ENCODE measurements around the gene PRKN. TPM values are rescaled to one million over a fixed set of nuclear protein-coding genes. Genes with fewer than 3 reads are reported as not detected.

Gene PRKN
- total RNA-seq, 1 donor from 2014 or later: 7.0 TPM

GRCh38 chr6:162085561-162085960, 642.0 kb downstream of the PRKN start:
- peaks cover 14% of the 10 kb centered on the region for H3K36me3 Mint-ChIP-seq (ENCODE audit: unreplicated experiment)
- no peaks in the 10 kb centered on the region for H3K27me3 Mint-ChIP-seq (ENCODE audit: unreplicated experiment)
- no peak overlapping the region for H3K27ac Mint-ChIP-seq (ENCODE audit: unreplicated experiment)
- no peak for DNase-seq
- no peaks in the 10 kb centered on the region for H3K9me3 Mint-ChIP-seq (ENCODE audit: unreplicated experiment)
- H3K4me1 Mint-ChIP-seq (ENCODE audit: low read depth, unreplicated experiment): no peaks in the 10 kb centered on the region
- no peak overlapping the region for H3K4me3 Mint-ChIP-seq (ENCODE audit: unreplicated experiment)
- no peak for TF ChIP-seq CTCF (IDR thresholded peaks at IDR 0.05; ENCODE audit: partially characterized antibody, unreplicated experiment)

GRCh38 chr6:162082520-162082919, 645.0 kb downstream of the PRKN start:
- Mint-ChIP-seq H3K27ac (ENCODE audit: unreplicated experiment) (no peak overlapping the region), H3K4me3 (ENCODE audit: unreplicated experiment) (no peak overlapping the region), H3K27me3 (ENCODE audit: unreplicated experiment) (no peaks in the 10 kb centered on the region), H3K9me3 (ENCODE audit: unreplicated experiment) (no peaks in the 10 kb centered on the region), H3K36me3 (ENCODE audit: unreplicated experiment) (peaks cover 14% of the 10 kb centered on the region), H3K4me1 (ENCODE audit: low read depth, unreplicated experiment) (no peaks in the 10 kb centered on the region)
- TF ChIP-seq CTCF (IDR thresholded peaks at IDR 0.05; ENCODE audit: partially characterized antibody, unreplicated experiment): no peak
- no peak for DNase-seq

DNA sequence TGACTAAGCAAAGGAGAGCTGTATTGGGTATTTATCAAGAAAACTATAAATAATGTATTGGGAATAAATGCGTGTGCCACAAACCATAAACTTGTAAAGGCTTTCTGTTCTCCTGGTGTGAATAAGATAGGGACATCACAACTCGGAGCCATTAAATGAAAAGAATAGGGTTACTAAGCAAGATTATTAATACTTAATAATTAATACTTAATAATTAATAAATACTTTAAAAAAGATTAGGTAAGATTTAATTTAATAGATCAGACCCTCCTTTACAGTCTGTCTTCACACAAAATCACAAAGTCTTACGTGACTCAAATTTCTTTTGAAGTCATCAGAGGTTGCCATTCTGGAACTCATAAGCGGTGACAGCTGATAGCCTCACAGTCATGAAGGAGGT, 648.9 kb downstream of the PRKN start:
- Mint-ChIP-seq H3K4me1 (ENCODE audit: low read depth, unreplicated experiment) (no peaks in the 10 kb centered on the region), H3K9me3 (ENCODE audit: unreplicated experiment) (no peaks in the 10 kb centered on the region), H3K27me3 (ENCODE audit: unreplicated experiment) (no peaks in the 10 kb centered on the region), H3K36me3 (ENCODE audit: unreplicated experiment) (peaks cover 14% of the 10 kb centered on the region), H3K4me3 (ENCODE audit: unreplicated experiment) (no peak overlapping the region), H3K27ac (ENCODE audit: unreplicated experiment) (no peak overlapping the region)
- no peak for DNase-seq
- TF ChIP-seq CTCF (IDR thresholded peaks at IDR 0.05; ENCODE audit: partially characterized antibody, unreplicated experiment): no peak

DNA sequence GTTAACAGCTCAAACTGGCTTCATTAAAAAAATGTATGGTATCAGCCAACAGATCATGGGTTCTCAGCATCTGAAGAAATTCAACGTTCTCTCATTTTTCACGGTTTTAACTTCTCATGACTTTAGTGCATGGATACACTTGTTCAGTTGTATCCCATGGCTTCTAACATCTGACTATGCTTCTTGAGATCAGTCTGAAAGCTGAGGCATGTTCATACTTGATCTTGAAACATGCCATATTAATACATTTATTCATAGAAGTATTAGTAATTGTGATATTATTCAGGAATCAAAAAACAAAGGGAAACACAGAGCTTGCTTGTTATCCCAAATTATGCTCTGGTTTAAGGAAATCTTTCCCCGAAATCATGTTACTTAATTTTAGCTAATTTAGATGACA, 649.4 kb downstream of the PRKN start:
- Mint-ChIP-seq H3K4me3 (ENCODE audit: unreplicated experiment) (no peak overlapping the region), H3K9me3 (ENCODE audit: unreplicated experiment) (no peaks in the 10 kb centered on the region), H3K27ac (ENCODE audit: unreplicated experiment) (no peak overlapping the region), H3K27me3 (ENCODE audit: unreplicated experiment) (no peaks in the 10 kb centered on the region), H3K4me1 (ENCODE audit: low read depth, unreplicated experiment) (no peaks in the 10 kb centered on the region), H3K36me3 (ENCODE audit: unreplicated experiment) (peaks cover 14% of the 10 kb centered on the region)
- no peak for TF ChIP-seq CTCF (IDR thresholded peaks at IDR 0.05; ENCODE audit: partially characterized antibody, unreplicated experiment)
- DNase-seq: no peak

GRCh38 chr6:162076816-162077215, 650.8 kb downstream of the PRKN start:
- no peak overlapping the region for H3K27ac Mint-ChIP-seq (ENCODE audit: unreplicated experiment)
- no peak overlapping the region for H3K4me3 Mint-ChIP-seq (ENCODE audit: unreplicated experiment)
- no peaks in the 10 kb centered on the region for H3K27me3 Mint-ChIP-seq (ENCODE audit: unreplicated experiment)
- H3K36me3 Mint-ChIP-seq (ENCODE audit: unreplicated experiment): peaks cover 6% of the 10 kb centered on the region
- no peaks in the 10 kb centered on the region for H3K9me3 Mint-ChIP-seq (ENCODE audit: unreplicated experiment)
- TF ChIP-seq CTCF (IDR thresholded peaks at IDR 0.05; ENCODE audit: partially characterized antibody, unreplicated experiment): no peak
- no peak for DNase-seq
- H3K4me1 Mint-ChIP-seq (ENCODE audit: low read depth, unreplicated experiment): no peaks in the 10 kb centered on the region
